Endometrial microvascular endothelial cells (primary cell): ENCODE results near the gene NARS2. TPM values are rescaled to one million over a fixed set of nuclear protein-coding genes. Genes with fewer than 3 reads are reported as not detected.
"Not testable (repeated sequence)": the region's sequence is repeated elsewhere in the genome, so short reads cannot be mapped to it uniquely, and the experiment has no call there.

ENCODE experiments used
- in situ Hi-C: cut with HindIII; loops from 2 replicates; pipeline ENCODE4 v1.10.0; 2017; ENCODE audit warnings: low sequenced_read_pairs, low pct_unique_long_range_greater_than_20kb; ENCODE audit errors: inconsistent ontology term
- total RNA-seq: library from RNA; depleted of rRNA; stranded (reverse); fragments of >200 nt; gene quantifications from one replicate; pipeline ENCODE4 v1.2.3, GENCODE V29; 2015; ENCODE audit errors: inconsistent ontology term

The NARS2 gene
- total RNA-seq, 1 donor from 2014 or later, result 18.8 TPM

- in situ Hi-C loops, result no loop called here
Observed at GRCh38 chr11:78586452-78587046, 11.9 kb upstream of the NARS2 start.

- in situ Hi-C loops, result no loop called here
Observed at GRCh38 chr11:78583889-78584288, 9.2 kb upstream of the NARS2 start.

GRCh38 chr11:78577495-78577894 is 2.8 kb upstream of the NARS2 start:
- in situ Hi-C loops, result no loop called here

- in situ Hi-C loops, result no loop called here
Observed at GRCh38 chr11:78576549-78577097, 2.0 kb upstream of the NARS2 start.

DNA sequence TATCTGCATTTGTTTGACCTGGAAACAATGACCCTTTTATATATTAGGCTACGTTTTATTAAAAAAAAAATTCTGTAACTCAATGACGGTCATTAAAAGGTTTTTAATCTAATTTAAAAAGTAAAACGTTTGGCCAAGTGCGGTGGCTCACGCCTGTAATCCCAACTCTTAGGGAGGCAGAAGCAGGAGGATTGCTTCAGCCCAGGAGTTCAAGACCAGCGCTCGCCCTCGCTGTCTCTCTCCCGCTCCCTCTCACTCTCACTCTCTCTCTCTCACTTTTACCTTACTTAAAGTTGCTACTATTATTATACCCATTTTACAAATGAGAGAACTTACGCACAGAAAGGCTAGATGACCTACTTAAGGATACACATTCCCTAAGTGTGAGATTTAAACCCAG is 814 bp upstream of the NARS2 start:
- in situ Hi-C loops, result no loop called here

GRCh38 chr11:78573681-78574080 is 983 bp downstream of the NARS2 start:
- in situ Hi-C loops, result no loop called here

DNA sequence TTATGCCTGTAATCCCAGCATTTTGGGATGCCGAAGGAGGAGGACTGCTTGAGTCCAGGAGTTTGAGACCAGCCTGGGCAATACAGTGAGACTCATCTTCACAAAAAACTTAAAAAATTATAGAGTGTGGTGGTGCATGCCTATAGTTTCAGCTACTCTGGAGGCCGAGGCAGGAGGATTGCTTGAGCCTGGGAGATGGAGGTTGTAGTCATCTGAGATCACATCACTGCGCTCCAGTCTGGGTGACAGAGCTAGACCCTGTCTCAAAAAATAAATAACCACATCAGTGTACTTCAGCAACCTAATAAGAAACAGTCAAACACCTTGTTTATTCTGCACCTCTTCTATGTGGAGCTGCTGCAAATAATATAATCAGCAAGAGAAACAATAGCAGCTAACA is 1.4 kb downstream of the NARS2 start:
- in situ Hi-C loops, result no loop called here

DNA sequence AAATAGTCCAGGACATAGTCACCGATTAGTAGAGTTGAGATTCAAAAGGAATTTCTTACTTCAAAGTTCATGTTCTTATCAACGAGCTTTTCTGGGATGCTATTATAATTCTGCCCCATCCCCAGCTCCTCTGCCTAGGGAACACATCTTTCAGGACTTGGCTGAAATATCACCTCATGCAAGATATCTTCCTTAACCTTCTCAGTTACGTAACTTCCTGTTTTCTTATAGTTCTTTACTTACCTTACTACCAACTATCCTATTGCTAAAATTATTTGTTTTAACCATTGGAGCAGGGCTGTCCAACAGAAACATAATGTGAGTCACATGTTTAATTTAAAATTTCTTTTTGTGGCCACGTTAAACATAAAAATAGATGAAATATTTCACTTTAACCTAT is 2.3 kb downstream of the NARS2 start:
- in situ Hi-C loops, result no loop called here

DNA sequence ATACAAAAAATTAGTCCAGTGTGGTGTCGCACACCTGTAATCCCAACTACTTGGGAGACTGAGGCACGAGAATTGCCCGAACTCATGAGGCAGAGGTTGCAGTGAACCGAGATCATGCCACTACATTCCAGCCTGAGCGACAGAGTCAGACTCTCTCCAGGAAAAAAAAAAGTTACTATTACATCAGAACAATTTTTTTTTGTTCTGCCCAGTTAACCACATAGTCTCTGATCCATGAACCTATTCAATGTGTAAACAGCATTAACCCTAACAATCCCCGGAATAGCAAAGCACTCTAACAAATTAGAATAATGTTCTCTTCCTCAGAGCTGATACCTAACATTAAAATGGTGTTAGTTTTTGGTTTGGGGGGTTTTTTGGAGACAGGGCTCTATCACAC is 4.6 kb downstream of the NARS2 start:
- in situ Hi-C loops, result no loop called here

GRCh38 chr11:78567209-78567608 is 7.5 kb downstream of the NARS2 start:
- in situ Hi-C loops, result no loop called here

DNA sequence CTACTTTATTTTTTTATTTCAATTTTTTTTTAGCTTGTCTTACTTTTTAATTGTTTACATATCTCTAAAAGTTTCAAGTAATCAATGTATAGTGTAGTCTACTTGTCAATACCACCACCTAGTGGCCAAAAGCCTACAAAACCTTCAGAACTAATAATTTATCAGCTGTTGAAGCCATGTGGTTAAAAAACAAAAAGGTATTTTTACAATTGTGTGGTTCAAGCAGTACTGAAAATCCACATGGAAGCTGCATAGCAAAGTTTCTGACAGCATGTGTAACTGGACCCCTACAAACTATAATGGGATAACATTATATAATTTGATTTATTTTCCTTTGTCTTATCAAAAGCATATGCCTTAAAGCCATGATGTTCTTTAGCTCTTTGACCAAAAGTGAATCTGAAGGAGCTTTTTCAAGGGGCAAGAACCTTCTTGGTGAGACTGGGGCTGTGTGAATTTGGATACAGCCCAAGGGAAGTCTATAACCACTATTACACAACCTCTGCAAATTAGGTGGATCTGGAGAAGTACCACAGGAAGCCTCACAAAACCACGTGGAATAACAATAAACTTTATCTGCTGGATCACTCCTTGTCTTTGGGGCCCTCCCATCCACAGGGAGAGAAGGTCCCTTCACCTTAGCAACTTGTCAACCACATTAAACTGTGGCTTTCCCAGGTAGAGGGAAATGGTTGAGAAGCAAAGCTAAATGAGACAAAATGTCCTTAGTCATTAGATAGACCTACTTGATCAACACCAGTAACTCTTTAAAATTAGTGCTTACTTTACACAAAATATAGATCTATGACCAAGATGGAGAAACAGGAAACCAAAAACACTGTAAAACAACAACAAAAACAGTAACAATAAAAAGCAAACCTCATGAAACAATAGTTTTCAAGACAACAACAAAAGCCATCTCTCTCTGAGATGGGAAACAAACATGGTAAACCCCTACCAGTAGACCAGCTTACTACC is 9.9 kb downstream of the NARS2 start:
- in situ Hi-C loops, result no loop called here

GRCh38 chr11:78564037-78564436 is 10.6 kb downstream of the NARS2 start:
- in situ Hi-C loops, result not testable (repeated sequence)

DNA sequence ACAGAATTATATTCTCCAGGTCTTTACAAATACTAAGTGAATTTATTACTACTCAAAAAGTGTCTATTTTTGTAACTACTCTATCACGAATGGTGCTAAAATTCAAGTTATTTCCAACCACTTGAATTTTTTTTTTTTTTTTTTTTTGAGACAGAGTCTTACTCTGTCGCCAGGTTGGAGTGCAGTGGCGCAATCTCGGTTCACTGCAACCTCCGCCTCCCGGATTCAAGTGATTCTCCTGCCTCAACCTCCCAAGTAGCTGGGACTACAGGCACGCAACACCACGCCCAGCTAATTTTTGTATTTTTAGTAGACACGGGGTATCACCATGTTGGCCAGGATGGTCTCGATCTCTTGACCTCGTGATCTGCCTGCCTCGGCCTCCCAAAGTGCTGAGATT is 11.6 kb downstream of the NARS2 start:
- in situ Hi-C loops, result not testable (repeated sequence)

GRCh38 chr11:78562398-78562797 is 12.3 kb downstream of the NARS2 start:
- in situ Hi-C loops, result no loop called here

- in situ Hi-C loops, result no loop called here
Observed at GRCh38 chr11:78560826-78561484, 13.7 kb downstream of the NARS2 start.

- in situ Hi-C loops, result no loop called here
Observed at GRCh38 chr11:78560153-78560552, 14.5 kb downstream of the NARS2 start.

DNA sequence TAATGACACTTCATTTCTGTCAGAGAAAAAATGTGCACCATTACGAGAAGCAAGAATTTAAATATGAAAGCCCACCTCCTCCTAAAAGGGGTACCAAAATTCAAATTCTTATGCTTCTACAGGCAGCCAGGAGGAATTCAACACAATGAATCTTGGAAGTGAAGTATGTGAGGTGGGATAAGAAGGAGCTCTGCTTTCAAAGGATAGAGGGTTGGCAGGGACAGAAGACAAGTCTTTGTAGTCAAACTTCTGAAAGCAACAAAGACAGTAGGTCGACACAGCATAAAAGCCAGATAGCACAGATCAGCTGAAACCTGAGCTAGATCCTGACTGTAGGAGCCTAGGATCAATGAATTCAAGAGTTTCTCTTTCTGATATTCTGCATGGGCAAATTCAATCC is 17.4 kb downstream of the NARS2 start:
- in situ Hi-C loops, result no loop called here

DNA sequence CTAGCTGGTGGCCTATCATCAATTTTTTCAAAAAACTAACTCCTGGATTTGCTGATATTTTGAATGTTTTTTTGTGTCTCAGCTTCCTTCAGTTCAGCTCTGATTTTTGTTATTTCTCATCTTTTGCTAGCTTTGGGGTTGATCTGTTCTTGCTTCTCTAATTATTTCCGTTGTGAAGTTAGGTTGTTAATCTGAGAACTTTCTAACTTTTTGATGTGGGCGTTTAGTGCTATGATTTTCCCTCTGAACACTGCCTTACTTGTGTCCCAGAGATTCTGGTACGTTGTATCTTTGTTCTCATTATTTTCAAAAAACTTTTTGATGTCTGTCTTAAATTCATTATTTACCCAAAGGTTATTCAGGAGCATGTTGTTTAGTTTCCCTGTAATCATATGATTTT is 19.1 kb downstream of the NARS2 start:
- in situ Hi-C loops, result no loop called here

DNA sequence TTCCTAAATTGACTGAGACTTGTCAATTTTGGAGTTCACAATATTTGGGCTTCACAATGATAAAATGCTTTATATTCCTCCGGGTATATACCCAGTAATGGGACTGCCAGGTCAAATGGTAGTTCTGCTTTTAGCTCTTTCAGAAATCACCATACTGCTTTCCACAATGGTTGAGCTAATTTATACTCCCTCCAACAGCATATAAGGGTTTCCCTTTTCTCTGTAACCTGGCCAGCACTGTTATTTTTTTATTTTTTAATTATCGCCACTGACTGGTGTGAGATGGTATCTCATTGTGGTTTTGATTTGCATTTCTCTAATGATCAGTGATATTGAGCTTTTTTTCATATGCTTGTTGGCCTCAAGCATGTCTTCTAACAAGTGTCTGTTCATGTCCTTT is 21.8 kb downstream of the NARS2 start:
- in situ Hi-C loops, result no loop called here

GRCh38 chr11:78552139-78552538 is 22.5 kb downstream of the NARS2 start:
- in situ Hi-C loops, result not testable (repeated sequence)
